KBM-7 (cell line): ENCODE measurements around the gene UNCX.
"Not testable (repeated sequence)": the region's sequence is repeated elsewhere in the genome, so short reads cannot be mapped to it uniquely, and the experiment has no call there.

Experiments used
- DNase-seq: peaks from one replicate; pipeline ENCODE4 v3.0.0-alpha.2; 2015
- in situ Hi-C: fragments of 300-500 bp; cut with MboI; formaldehyde crosslinking; loops from 2 replicates; pipeline ENCODE4 v1.14.3; 2020; ENCODE audit warnings: low sequenced_read_pairs, low pct_unique_long_range_greater_than_20kb, mixed read lengths

Gene UNCX

GRCh38 chr7:1211611-1212010 lies 21.1 kb upstream of the UNCX start:
- in situ Hi-C loops: no loop called here
- DNase-seq: no peak

DNA sequence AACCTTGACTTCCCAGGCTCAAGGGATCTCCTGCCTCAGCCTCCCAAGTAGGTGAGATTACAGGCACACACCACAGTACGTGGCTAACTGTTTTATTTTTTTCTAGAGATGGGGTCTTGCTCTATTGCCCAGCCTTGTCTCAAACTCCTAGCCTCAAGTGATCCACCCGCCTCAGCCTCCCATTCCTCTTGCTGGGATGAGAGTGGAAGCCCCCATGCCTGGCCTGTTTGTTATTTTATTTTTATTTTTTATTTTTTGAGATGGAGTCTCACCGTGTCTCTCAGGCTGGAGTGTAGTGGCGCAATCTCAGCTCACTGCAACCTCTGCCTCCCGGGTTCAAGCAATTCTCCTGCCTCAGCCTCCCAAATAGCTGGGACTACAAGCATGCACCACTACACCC lies 20.6 kb upstream of the UNCX start:
- in situ Hi-C loops, DNase-seq: not testable (repeated sequence)

- in situ Hi-C loops: no loop called here
- DNase-seq: no peak
These were observed 18.2 kb upstream of the UNCX start for GRCh38 chr7:1214516-1214915.

DNA sequence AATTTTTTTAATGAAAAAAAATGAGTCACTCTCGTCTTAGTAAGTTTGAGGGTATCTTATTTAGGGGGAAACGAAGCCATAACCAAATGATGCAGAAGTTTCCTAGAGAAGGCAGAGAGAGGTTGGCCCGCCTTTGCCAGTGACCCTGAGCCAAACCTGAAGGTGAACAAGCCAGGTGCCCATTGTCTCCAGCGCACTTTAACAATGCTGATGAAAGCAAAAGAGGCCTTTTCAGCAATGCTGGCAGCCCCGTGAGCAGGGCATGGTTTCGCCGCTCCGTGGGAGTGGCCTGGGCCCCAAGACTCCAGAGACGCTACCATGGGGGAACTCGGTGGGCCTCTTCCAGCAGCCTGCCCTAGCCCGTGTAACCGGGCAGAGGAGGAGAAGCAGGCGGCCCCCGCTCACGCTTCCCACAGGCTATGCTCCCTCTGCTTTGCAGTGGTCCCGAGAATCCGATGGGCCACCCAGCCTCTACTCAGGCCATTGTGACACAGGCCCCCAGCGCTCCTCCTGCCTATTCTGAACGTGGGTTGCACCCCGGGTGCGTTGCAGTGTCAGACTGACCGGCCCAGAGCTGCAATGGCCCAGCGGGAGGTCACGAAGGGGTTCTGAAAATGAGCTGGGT lies 14.0 kb upstream of the UNCX start:
- in situ Hi-C loops: no loop called here
- no peak for DNase-seq

GRCh38 chr7:1219498-1219897 lies 13.2 kb upstream of the UNCX start:
- in situ Hi-C loops: no loop called here
- no peak for DNase-seq

DNA sequence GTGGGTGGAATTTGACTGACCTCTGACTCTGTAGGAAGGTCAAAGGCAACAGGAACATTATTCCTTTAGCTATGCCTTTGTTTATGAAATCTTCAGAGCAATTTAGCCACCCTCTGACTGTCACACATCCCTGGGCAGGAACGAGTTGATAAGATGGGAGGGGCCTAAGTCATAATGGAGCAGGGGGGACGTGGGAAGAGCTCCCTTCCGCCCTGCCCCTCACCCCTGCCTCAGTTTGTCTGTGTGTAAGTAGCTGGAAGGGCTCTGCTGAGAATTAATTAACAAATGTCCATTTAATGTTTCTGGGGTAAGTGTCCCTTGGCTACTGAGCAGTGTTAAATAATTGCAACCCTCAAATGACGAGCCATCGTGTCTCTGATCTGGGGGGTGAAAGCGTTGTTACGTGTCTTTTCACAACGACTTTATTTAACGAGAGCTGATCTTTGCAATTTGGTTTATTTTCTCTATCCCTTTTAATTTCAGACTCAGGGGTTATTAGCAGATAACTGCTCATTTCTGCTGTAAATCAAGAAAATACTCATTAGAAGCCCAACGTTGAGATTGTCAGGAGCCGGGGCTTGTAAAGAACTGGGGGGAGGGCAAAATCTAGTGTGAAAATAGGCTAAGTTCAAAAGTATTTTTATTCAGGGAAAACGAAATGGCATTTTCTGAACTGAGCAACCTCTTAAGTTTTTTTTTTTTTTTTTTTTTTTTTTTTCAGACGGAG lies 12.5 kb upstream of the UNCX start:
- DNase-seq: no peak
- in situ Hi-C loops: no loop called here

GRCh38 chr7:1220977-1221745 lies 11.5 kb upstream of the UNCX start:
- in situ Hi-C loops: no loop called here
- no peak for DNase-seq

DNA sequence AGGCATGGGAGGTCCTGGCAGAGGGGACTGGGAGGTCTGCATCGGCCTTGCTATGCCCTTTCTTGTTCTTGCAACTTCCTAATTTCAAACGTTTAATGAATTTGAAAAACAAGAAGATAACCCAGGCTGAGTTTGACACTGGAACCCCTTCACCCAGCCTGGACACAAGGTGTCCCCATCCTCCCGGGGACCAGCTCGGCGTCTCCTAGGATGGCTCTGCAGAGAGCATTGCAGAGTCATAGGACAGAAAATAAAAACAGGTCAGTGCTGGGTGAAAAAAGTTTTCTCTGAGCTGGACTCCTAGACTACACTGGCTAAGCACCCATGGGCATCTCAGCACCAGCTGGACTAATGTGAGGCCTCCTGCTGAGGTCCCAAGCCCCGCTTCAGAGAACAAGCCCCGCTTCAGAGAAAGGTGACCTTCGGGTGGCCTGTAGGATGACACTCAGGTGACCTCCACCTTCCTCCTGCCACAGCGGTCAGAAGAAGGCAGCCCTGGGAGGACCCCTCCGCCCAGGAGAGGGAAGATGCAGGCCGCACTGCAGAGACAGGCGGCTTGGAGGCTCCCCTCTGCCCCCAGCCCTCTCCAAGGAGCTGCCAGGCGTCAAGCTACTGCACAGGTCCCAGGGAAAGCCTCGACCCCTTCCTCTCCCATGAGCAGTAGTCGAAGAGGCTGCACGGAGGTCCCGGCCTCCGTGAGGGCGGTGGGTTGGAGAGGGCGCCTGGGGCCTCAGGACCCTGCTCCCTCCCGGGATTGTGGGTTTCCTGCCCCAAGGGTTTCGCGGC lies 9.3 kb upstream of the UNCX start:
- no peak for DNase-seq
- in situ Hi-C loops: no loop called here

GRCh38 chr7:1224086-1224716 lies 8.5 kb upstream of the UNCX start:
- in situ Hi-C loops: no loop called here
- DNase-seq: no peak

DNA sequence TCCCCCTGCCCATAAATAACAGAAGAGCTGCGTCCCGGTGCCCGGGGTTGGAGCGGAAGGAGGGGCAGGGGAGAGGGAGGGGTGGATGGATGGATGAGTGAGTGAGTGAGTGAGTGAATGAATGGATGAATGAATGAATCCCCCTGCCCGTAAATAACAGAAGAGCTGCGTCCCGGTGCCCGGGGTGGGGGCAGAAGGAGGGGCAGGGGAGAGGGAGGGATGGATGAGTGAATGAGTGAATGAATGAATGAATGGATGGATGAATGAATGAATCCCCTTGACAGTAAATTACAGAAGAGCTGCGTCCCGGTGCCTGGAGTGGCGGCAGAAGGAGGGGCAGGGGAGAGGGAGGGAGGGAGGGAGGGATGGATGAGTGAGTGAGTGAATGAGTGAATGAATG lies 7.6 kb upstream of the UNCX start:
- DNase-seq: no peak
- in situ Hi-C loops: no loop called here

DNA sequence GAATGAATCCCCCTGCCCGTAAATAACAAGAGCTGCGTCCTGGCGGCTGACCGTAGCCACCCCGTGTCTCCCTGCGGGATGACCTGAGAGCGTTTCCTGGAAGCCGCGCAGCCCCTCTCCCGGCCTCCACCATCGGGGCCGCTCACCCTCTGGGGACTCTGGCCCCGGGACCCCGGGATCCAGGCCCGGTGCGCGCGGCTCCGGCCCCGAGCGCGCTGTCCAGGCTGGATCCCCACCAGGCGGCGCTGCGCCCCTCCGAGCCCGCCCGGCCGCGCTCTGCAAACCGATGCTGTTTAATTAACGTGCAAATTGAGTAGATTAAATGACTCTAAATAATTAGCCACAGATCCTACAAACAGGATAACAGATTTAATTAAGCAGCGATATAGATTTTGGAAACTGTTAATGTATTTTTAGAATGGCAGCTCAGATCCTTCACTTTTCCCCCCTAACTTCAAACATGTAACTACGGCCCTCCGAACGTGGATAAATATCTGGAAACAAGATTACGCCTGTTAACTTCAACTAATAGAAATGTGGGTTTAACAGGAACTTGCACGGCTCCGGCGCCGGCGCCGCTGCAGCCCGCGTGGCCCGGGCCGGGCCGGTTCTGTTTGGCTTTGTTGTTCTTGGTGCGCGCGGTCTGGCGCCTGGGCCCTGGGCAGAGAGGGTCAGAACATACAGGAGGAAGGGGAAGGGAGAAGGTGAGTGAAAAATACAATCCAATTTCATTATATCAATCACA lies 7.1 kb upstream of the UNCX start:
- in situ Hi-C loops: no loop called here
- no peak for DNase-seq

DNA sequence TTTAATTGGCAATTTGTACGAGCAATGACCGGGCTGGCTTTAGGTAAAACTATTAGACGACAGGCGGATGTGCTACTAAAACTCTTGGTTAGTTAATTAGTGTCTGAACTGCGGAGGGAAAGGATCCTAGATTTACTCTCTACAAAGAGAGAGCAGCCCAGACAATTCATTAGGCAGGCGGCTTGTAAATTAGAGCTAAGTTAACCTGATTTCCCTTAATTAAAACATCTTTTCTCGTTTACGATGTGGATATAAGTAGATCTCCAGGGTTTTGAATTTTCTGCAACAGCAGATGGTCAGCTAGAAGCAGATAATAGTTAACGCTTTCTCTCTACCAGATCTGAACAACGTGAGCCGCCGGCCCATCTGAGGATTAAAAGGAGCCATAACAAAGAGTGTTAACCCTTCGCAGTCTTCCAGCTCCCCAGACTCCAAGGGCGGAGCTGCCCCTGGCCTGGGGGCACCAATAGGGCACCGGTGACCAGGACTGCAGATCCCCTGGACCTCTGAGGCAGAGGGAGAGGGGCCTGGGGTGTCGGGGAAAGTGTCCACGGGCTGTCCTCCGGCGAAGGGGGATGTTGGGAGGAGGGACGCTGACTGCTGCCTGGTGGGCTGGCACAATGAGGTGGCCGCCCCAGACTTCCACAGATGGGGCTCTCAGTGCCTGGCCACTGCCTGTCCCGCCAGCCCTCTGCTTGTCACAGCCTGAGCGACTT lies 6.3 kb upstream of the UNCX start:
- no peak for DNase-seq
- in situ Hi-C loops: no loop called here

DNA sequence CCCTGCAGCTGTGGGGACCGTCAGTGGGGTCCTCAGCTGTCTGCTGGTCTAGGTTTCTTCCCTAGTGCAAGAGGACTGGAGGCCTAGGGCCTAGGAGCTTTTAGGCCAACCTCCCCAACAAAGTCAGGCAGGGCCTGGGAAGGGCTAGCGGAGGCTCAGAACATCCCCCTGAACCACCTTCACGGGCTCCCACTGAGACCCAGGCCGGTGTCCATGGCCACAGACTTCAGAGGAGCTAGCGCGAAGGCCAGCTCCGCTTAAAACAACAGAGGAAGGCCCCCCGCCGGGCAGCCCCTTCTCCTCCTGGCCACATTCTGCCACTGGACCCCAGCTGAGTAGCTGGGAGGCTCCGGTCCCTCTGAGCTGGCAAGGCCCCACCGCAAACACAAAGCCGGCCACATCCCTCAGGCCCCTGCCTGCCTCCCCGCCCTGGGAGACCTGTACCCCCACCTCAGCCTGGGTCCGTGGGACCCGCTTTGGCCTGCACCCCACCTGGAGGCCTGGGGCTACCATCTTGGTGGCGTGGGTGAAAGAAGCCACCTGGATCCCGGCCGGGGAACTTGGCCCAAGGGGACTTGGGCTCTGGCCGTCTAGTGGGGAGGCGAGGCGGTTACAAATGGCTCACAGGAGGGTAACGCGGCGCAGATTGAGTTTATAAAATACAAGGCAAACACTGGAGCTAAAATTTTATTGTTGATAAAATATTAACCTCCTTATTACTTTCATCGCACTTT lies 5.4 kb upstream of the UNCX start:
- in situ Hi-C loops: no loop called here
- no peak for DNase-seq

- in situ Hi-C loops: no loop called here
- peak; percentile 55 for DNase-seq
These were observed 4.7 kb upstream of the UNCX start for GRCh38 chr7:1227814-1228544.

DNA sequence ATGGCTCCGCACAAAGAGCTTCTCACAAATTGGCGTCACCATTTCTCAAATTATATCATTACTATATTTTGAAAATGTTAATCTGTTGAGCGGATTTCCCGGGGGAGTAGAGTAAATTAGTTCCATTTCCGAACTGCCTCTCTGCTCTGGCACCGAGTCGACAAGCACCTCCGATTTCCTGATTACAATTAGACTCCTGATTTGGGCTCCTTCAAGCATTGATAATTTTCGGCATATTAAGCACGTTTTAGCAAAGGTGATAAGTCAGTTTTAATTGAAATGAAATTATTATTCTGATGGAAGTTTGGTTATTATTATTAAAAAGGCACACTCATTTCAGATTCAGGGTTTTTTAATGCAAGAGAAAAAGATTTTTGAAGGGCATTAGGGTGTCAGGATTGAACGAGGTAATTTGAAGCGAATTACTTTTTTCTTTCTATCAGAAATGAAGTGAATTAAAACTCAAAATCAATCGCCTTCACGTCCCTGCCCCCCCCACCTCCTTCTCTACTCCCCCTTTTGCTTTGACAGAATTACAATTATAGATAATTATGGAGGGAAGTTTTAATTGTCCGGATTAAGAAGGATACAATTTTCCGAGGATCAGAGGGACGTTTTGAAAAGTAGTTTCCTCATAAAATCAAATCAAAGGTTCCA lies 4.0 kb upstream of the UNCX start:
- in situ Hi-C loops: no loop called here
- DNase-seq: no peak

DNA sequence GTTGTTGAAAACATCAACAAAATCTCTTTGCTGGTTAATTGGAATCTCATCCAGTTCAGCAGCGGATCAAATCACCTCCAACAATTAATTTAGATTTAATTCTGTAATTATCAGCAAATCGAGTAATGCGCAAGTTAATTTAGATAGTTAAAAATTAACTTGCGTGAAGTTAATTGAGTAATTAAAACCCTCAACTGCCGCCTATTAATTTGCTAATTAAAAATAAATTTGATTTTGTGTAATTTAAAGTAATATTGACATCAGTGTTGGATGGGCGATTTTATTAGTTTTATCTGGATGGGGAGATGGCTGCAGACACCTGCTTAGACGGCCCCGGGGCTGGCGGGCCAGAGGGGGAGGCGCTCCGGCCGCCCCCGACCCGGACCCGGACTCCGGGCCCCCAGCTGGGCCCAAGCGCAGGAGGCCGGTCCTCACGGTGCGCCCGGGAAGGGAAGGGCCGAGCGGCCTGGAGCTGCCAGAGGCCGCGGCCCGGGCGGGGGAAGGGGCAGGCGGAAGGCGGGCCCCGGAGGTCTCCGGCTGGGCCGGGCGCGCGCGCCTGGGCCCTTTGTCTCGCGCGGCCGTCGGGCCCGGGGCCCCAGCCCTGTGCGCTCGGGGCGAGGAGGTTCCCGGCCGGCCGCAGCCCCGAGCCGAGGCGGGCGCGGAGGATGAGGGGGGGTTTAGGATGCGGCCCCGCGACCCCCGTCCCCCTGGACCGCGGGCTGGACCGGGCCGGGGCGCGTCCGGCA lies 3.3 kb upstream of the UNCX start:
- in situ Hi-C loops: no loop called here
- no peak for DNase-seq
